Upper lobe of left lung (tissue), 4 donors: Measurements from ENCODE around the gene CCR9.

Experiments used
- CTCF ChIP-seq, 6 experiments: fragments of 450-650 bp in 4 of 6; fragments of 200-600 bp in 2 of 6; sonication (generic) in 2 of 6; IDR thresholded peaks; one replicate each; pipeline ENCODE4 v1.5.1; 2016 to 2019; ENCODE audit warnings: antibody characterized with exemption in 6 of 6
- EP300 ChIP-seq, 4 donors: sonication (generic); formaldehyde crosslinking; IDR thresholded peaks; one replicate each; pipeline ENCODE4 v1.5.1; 2017; ENCODE audit warnings: antibody characterized with exemption in 4 of 4, control low read depth in 2 of 4
- POLR2A ChIP-seq, 4 donors: fragments of 450-650 bp; IDR thresholded peaks; one replicate each; pipeline ENCODE4 v1.5.1; 2016 to 2017; ENCODE audit warnings: antibody characterized with exemption in 4 of 4, mild to moderate bottlenecking in 2 of 4
- POLR2AphosphoS5 ChIP-seq, 2 donors: sonication (generic); formaldehyde crosslinking; IDR thresholded peaks; one replicate each; pipeline ENCODE4 v1.5.1; 2017; ENCODE audit warnings: antibody characterized with exemption in 2 of 2

- TF ChIP-seq CTCF (IDR thresholded peaks at IDR 0.05) (peak; percentile 34 to 64 (median 58)), POLR2AphosphoS5 (IDR thresholded peaks at IDR 0.05) (no peak), POLR2A (IDR thresholded peaks at IDR 0.05) (no peak), EP300 (IDR thresholded peaks at IDR 0.05) (no peak)
These were observed 42.8 kb downstream of the CCR9 start for GRCh38 chr3:45929042-45929679.
